Myocyte (in vitro differentiated cells): ENCODE results near the gene PLOD1. TPM values are rescaled to one million over a fixed set of nuclear protein-coding genes. Genes with fewer than 3 reads are reported as not detected.
"Not testable (repeated sequence)": the region's sequence is repeated elsewhere in the genome, so short reads cannot be mapped to it uniquely, and the experiment has no call there.

ENCODE experiments used
- DNase-seq: peaks from one replicate; pipeline ENCODE4 v3.0.0-alpha.2; 2012; ENCODE audit warnings: low read depth
- total RNA-seq: library from RNA; depleted of rRNA; stranded (reverse); fragments of >200 nt; gene quantifications from 2 replicates; pipeline ENCODE4 v1.2.3, GENCODE V29; 2014

Gene PLOD1
- total RNA-seq, 1 donor from 2014 or later: 152 TPM

- DNase-seq: no peak
Measured at GRCh38 chr1:12005488-12006166, 71.1 kb downstream of the PLOD1 start.

- DNase-seq: no peak
Measured at GRCh38 chr1:12006167-12006921, 71.8 kb downstream of the PLOD1 start.

- no peak for DNase-seq
Measured at GRCh38 chr1:12007204-12007603, 72.7 kb downstream of the PLOD1 start.

- not testable (repeated sequence) for DNase-seq
Measured at GRCh38 chr1:12008355-12008754, 73.8 kb downstream of the PLOD1 start.

- peak; percentile 82 for DNase-seq
Measured at GRCh38 chr1:12009318-12009947, 74.9 kb downstream of the PLOD1 start.

- no peak for DNase-seq
Measured at GRCh38 chr1:12010746-12011570, 76.4 kb downstream of the PLOD1 start.

- DNase-seq: no peak
Measured at GRCh38 chr1:12011998-12012397, 77.5 kb downstream of the PLOD1 start.

GRCh38 chr1:12012560-12013316 is 78.2 kb downstream of the PLOD1 start:
- DNase-seq: peak; percentile 51

GRCh38 chr1:12014141-12014991 is 79.8 kb downstream of the PLOD1 start:
- DNase-seq: peak; percentile 92

- no peak for DNase-seq
Measured at GRCh38 chr1:12015001-12015491, 80.5 kb downstream of the PLOD1 start.

- DNase-seq: no peak
Measured at GRCh38 chr1:12015499-12015898, 81.0 kb downstream of the PLOD1 start.

GRCh38 chr1:12016182-12016581 is 81.7 kb downstream of the PLOD1 start:
- DNase-seq: no peak

- DNase-seq: no peak
Measured at GRCh38 chr1:12019858-12020509, 85.5 kb downstream of the PLOD1 start.

GRCh38 chr1:12021616-12022015 is 87.1 kb downstream of the PLOD1 start:
- no peak for DNase-seq

- no peak for DNase-seq
Measured at GRCh38 chr1:12022036-12022435, 87.5 kb downstream of the PLOD1 start.
